CD4-positive, alpha-beta T cell treated with Interferon gamma for 1 hour (primary cell): ENCODE results near the gene CCDC124.
"Not testable (repeated sequence)": the region's sequence is repeated elsewhere in the genome, so short reads cannot be mapped to it uniquely, and the experiment has no call there.

ENCODE experiments used
- DNase-seq: peaks from one replicate; pipeline ENCODE4 v3.0.0-alpha.2; 2020

CCDC124 gene

DNA sequence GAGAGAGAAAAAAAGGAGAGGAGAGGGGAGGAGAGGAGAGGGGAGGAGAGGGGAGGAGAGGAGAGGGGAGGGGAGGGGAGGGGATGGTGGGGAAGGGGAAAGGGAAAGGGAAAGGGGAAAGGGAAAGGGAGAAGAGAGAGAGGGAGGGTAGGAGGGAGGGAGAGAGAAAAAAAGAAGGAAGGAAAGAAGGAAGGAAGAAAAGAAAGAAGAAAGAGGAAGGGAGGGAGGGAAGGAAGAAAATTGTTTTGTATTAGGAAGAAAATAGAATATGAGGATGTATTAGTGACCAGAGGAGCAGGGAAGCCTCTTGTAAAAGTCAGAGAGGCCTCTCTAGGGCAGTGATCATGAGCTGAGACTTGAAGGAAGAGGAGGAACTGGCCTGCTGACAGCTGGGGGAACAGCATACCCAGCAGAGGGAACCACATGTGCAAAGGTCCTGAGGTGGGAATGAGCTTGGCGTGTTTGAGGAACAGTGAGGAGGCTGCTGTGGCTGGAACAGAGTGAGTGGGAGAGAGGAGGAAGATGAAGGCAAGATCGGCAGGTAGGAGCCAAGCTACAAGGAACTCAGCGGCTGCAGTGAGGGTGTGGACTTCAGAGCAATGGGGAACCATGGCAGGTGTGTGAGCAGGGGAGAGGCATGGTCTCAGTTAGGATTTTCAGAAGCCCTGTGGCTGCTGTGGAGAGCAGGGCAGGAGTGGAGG lies 24.5 kb downstream of the CCDC124 start:
- no peak for DNase-seq

DNA sequence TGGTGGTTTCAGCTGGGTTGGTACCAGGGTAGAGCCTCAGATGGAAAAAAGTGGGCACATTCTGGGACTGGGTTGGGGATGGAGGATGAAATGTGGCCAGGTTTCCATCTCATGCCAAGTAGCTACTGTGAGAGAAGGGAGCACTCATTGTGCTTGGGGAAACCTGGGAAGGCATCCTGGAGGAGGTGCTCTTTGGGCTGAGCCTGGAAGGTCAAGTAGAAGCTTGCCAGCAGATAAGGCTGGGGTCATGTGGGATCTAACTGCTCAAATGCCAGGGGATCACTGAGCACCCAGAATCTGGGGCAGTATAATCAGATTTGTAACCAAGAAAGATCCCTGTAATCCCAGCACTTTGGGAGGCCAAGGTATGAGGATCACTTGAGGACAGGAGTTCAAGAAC lies 25.1 kb downstream of the CCDC124 start:
- DNase-seq: no peak

DNA sequence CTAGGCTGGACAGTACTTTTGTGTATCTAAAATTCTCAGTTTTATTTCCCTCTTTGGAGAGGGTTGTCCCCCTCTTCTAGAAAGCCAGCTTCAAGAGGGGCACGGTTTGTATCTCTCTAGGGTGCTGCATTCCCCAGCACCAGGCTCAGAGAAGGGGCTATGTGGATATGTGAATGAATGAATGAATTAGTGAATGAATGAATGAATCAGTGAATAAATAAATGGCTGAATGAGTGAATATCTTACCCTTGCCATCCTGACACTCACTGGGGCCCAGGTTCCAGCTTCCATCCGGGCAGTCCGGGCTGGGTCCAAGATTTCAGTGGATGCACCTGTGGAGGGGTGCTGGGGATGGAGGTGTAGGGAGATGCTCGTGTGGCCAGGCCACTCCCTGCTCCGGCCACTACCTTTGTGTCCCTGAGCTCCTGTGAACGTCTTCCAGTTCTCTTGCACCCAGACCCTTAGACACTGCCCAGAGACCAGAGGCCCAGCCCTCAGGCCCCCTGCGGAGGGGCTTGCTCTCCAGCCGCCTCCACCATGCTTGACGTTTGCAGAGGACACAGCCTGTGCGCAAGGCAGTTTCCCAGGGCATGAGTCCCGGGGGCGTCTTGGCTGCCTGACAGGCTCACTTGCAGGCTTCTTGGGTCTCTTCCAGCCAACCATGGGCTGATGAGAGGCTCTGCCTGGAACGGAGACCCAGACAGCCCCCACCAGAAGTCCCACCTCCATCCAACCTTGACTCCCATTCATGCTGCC lies 31.3 kb downstream of the CCDC124 start:
- DNase-seq: no peak

DNA sequence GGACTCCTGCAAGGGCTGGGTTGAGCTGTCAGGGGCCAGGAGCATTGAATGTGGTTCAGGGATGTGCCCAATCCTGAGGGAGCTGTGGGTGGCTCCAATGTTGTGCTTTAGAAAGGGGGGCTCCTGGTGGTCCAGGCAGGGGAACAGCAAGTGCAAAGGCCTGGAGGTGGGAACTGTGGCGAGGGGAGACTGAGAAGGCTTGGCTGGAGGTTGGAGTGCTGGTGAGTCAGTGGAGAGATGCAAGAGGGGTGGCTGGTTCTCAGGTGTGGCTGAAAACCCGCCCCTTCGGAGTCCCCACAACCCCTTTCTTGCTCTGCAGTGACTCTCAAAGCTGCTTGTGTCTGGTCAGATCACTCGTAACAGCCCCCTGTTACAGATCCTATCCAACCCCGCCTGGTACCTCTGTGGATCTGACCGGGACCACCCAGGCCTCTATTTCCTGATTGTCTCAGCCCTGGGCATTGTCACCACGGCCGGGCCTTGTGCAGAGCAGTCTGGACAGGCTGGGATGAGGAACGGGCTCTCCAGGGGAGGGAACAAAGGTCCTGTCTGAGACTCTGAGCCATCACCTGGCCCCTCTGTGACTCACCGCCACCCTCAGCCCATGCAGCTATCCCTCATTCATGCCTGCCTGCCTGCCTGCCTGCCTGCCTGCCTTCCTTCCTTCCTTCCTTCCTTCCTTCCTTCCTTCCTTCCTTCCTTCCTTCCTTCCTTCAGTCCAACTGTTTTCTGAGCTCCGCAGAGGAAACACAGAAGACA lies 32.7 kb downstream of the CCDC124 start:
- no peak for DNase-seq

DNA sequence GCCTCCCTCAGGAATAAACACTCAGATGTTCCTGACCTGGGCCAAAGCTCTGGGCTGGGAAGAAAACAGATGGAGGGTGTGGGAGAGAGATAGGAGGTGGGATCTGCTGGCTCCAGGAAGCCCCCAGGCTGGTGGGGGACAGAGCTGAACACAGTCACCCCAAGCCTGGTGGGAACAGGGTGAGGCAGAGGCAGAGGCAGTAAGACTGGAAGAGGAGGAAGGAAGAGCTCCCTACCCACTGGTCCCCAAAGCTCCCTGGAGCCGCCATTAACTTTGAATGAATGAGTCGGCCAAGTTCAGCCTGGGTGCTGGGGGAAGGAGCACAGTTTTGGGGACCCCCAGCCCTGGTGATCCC lies 33.3 kb downstream of the CCDC124 start:
- no peak for DNase-seq

DNA sequence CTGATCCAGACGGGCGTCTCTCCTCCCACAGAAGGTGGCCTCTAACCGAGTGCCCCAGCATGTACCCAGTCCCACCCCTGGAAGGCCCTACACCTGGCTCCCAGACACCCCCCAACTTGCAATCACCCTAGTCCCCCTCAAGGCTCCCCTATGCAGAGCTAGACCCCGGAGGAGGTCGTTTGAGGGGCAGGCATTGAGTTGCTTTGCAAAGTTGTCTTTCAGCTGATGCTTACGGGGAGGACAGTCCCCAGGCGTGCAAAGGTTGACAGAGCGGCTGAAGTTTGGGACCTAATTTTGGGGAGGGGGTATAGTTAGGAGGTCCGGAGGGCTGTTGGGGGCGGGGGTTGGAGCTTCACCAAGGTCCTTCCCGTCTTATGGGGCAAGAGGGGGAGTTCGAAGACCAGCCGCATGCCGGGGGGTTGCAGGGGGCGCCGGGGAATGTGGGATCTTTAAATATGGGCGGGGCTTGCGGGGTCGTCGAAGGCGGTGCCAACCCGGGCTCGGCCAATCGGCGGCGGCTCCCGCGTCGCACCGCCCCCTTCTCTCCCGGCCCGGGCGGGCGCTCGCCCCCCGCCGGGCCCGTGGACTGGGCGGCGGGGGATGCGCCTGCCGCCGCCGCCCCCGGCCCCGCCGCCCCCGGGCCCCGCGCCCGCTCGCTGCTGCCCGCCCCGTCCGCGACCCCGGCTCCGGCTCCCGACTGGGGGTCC lies 33.9 kb downstream of the CCDC124 start, which contains the start of gene KCNN1:
Gene KCNN1, plus strand, starts transcription at position 558 of the 707 bp plus-strand sequence. CDS start 6,782 bp downstream, outside the sequence.
- DNase-seq: no peak

DNA sequence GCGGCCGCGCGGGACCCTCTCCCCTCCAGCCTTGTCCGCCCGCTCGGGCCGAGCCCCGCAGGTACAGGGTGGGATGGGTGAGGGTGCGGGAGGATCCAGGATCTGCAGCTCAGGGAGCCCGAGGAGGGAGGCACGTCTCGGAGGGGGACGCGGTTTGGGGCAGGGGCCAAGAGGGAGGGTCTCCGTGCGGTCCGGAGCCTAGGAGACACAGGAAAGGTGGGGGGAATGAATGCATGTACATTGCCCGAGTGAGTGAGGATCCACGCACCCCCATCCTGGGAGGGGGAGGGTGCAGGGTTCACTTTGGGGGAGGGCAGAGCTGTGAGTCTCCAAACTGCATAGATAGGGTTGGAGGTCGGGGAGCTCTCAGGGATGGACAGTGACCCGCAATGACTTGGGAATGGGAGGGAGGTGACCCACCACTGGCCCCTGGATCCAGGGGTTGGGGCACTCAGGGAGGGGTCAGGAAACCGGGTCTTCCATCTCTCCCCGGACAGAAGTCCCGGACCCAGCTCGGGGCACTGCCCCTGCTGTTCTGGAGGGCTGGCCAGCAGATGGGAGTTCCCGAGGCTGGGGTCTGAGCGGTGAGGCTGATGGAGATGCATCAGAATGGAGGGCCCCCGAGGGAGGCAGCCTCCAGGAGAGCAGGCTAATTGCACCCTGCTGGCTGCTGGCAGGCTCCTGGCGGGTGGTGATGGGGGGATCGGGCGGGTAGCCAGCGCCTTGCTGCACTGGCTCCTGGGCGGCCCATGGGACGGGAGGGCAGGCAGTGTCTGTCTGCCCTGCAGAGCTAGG lies 34.6 kb downstream of the CCDC124 start:
- DNase-seq: no peak

DNA sequence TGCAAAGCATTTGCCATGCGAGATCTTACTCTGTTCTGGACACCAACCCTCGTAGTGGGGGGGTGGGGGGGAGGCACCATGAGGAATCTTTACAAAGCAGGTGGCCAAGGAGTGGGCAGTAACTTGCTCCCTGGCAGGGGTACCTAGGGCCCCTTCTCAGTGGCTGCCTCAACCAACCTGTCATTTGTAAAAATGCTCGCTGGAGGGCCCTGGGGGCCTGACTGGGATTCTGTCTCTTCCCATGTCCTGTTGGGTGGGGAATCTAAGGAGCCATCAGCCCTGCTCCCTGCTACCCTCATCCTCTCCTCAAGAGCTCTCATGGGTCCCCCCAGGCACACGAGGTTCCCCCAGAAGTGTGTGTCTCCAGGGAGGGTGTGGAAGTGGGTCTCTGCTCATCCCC lies 35.5 kb downstream of the CCDC124 start:
- DNase-seq: no peak

DNA sequence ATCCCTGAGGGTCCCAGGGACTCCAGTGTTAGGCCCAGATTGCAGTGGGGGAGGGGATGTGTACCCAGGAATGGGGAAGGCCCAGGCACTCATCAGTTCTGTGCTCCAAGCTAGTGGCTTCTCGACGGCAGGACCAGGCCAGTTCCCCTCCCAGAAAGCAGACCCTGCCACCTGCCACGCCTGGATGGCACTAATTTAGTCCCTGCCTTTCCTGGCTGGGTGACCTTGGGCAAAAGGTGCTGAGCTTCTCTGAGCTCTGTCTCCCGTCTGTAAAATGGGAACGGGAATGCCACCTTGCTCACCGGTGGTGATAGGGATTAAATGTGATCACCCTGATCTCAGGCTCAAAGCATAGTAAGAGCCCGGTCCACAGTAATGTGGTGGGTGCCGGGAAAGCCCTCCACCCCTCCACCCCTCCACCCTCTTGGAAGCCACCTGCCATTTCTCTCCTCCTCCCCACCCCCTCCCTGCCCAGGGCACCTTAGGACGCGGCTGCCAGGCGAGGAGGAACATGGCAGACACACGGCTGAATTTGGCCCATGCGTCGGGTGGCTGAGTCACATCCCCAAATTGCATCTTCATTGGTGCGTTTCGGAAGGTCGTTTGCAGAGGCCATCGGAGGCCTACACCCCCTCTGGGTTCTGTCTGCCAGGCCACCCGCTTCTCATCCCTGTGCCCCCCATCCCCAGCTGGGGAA lies 36.4 kb downstream of the CCDC124 start:
- no peak for DNase-seq

DNA sequence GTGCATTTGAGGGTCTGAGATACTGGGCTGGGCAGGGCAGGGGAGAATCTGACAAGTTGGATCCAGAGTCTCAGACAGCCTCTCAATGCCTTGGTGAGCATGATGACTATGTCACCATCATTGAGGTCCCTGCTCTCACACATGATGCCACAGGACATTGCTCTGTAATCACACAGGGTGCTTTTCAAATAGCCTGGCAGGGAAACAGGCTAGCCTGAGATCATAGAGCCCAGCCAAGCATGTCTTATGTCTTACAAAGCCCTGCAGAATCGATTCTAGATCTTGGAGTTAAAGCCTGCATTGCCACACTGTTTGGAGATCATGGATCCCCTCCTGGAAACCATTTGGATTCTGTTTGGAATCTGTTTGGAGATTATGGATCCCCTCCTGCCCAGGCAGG lies 39.4 kb downstream of the CCDC124 start:
- DNase-seq: no peak

DNA sequence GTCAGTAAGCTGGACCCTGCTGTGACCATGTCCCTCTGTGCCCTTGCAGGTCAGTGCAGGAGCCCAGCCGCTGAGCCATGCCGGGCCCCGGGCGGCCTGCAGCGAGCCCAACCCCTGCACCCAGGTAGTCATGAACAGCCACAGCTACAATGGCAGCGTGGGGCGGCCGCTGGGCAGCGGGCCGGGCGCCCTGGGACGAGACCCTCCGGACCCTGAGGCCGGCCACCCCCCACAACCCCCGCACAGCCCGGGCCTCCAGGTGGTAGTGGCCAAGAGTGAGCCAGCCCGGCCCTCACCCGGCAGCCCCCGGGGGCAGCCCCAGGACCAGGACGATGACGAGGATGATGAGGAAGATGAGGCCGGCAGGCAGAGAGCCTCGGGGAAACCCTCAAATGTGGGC lies 40.9 kb downstream of the CCDC124 start:
- DNase-seq: no peak

DNA sequence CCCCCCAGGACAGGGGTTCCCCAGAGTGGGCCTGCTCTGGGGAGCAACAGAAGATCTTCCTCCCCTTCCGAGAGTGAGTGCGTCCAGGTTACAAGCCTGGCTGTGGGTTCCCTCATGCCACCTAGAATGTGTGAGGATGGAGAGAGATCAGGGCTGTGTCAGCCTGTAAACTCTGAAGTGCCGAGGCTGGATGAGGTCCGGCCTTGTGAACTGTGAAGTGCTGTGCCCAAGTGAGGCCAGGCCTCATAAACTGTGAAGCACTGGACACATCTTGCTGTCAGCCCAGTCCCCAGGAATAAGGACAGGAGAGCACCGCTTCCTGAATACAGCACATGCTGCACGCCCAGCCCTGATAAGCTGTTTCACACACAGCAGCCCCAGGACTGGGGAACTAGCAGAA lies 41.7 kb downstream of the CCDC124 start:
- no peak for DNase-seq

DNA sequence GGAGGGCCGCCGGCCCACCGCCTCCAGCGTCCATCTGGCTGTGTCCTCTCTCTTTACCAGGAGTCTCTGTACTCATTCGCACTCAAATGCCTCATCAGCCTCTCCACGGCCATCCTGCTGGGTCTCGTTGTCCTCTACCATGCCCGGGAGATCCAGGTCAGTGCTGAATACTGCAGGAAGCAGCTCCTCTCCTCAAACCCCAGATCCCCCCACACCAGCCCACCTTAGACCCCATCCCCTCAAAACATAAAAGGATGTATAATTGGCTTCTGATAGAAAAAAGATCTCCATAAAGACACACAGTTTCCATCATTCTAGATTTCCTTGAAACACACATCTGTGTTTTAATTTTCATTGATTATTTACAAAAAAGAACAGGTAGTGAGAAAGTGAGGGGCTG lies 42.2 kb downstream of the CCDC124 start:
- no peak for DNase-seq

DNA sequence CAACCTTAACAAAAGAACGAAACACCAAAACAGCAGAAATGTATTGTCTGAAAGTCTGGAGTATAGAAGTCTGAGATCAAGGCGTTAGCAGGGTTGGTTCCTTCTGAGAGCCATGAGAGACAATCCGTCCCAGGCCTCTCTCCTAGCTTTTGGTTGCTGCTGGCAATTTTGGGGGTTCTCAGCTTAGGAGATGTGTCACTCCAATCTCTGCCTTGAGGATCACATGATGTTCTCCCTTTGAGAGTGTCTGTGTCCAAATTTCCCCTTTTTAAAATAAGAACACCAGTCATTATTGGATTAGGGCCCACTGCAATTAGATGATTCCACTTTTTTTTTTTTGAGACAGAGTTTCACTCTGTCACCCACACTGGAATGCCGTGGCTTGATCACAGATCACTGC lies 44.2 kb downstream of the CCDC124 start:
- DNase-seq: no peak

DNA sequence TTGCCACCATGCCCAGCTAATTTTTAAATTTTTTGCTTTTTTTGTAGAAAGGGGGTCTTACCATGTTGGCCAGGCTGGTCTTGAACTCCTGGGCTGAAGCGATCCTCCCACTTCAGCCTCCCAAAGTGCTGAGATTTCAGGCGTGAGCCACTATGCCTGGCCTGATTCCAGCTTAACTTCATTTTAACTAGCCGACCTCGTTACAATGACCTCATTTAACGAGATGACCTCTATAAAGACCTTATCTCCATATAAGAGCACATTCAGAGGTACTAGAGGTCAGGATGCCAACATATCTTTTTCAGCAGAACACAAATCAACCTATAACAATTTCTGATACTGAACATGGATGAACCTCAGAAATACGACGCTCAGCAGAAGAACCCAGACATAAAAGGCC lies 44.7 kb downstream of the CCDC124 start:
- DNase-seq: no peak

DNA sequence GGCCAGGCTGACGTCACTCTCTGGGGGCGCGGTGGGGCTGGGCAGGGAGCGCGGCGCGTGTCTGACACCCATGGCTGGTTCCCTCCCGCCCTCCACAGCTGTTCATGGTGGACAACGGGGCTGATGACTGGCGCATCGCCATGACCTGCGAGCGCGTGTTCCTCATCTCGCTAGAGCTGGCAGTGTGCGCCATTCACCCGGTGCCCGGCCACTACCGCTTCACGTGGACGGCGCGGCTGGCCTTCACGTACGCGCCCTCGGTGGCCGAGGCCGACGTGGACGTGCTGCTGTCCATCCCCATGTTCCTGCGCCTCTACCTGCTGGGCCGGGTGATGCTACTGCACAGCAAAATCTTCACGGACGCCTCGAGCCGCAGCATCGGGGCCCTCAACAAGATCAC lies 48.8 kb downstream of the CCDC124 start:
- DNase-seq: no peak

DNA sequence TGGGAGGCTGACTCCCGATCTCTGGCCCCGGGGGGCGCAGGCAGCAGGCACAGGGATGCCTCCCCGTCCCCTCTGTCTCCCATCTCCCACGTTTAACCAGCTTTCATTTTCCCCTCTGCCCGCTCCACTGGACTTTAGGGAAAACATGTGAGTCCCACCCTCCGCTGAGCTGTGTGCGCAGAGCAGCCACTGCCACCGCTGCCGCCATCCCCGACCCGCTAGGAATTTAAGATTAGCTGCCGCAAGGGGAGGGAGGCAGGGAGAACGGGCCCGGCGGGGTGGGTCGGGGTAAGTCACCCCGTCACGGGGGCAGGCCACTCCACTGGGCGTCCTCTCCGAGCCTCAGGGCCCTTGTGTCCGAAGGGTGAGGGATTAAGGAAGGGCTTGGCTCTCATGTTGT lies 49.6 kb downstream of the CCDC124 start:
- DNase-seq: no peak

DNA sequence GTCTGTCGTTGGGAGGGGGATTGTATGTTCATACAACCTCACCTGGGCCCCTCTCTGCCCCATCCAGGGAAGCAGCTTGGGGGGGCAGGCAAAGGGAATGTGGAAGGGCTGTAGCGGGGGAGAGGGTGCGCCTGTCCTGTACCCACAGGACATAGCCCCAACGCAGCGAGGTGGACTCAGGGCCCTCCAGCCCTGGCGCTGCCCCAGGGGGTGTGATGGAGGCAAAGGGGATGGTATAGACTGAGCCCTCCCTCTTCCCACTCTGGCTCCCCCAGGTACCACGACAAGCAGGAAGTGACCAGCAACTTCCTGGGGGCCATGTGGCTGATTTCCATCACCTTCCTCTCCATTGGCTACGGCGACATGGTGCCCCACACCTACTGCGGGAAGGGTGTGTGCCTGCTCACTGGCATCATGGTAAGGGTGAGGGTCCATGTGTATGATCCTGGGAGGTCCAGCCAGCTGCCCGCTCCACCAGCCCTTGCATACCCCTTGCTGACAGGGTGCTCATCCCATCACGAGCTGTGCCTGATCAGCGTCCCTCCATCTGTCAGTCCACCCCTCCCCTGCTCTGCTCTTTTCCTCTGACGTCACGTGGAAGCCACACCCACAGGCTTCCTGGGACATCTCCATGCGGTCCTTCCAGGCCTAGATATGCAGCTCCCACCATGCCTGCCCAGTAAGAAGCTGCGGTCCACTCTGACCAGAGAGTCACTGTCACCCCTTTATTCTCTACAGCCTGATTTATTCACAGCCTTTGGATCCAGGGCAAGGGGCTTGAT lies 52.4 kb downstream of the CCDC124 start:
- DNase-seq: no peak

DNA sequence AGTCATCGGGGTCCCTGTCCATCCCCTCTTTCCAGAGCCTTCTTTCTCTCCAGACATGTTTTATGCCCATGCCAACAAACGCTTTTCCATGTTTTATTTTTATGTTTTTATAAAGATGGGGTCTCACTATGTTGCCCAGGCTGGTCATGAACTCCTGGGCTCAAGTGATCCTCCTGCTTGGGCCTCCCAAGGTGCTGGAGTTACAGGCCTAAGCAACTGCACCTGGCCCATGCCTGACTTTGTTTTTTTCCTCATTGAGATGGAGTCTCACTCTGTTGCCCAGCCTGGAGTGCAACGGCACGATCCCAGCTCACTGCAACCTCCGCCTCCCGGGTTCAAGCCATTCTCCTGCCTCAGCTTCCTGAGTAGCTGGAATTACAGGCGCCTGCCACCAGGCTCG lies 53.8 kb downstream of the CCDC124 start:
- DNase-seq: not testable (repeated sequence)

DNA sequence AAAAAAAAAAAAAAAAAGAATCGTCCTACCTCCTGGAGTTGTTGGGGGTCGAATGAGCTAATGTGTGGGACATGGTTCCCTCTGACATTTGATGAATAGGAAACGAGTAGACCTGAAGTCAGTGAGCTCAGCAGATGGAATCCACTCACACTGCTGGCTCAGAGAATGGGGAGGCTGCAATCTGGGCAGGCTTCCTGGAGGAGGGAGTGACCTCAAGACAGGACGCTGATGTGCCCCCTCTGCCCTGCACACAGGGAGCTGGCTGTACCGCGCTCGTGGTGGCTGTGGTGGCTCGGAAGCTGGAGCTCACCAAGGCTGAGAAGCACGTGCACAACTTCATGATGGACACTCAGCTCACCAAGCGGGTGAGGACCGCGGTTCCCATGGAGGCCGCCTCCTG lies 55.3 kb downstream of the CCDC124 start:
- DNase-seq: no peak
